Hepatic stellate cell (primary cell): Measurements from ENCODE around the gene KCNJ12.
"Not testable (repeated sequence)": the region's sequence is repeated elsewhere in the genome, so short reads cannot be mapped to it uniquely, and the experiment has no call there.

Source experiments
- DNase-seq: peaks from one replicate; pipeline ENCODE4 v3.0.0; 2011; ENCODE audit warnings: low spot score

KCNJ12 gene

DNA sequence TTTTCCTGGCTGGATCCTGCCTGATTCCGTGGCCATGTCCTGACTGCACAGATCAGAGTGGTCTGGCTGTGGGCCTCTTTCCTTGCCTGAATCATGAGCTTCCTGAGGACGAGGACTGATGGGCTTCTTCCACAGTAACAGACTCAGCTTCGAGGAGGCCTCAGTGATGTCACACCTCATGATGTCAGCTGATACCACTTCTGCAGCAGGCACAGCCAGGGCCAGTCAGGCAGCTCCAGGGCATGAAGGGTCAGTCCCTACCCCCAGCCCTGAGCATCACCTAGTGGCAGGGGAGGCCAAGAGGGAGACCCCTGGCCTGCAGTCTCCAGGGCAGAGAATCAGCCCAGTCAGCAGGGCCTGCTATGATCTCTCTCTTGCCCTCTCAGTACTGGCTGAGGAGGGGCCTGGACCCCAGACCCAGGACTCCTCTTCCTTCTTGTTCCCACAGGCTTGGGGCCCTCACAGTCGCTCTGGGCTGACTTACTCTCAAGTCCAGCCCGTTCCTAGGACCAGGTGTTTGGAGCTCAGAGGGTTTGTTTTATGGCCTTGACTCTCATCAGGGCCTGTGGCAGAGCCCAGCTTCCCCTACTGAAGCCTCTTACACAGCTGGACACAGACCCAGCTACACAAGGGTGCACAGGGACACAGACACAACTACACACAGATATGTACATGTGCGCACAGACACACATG is 26.7 kb upstream of the KCNJ12 start:
- not testable (repeated sequence) for DNase-seq

GRCh38 chr17:21350495-21350894 is 25.7 kb upstream of the KCNJ12 start:
- DNase-seq: not testable (repeated sequence)

GRCh38 chr17:21351366-21352065 is 24.6 kb upstream of the KCNJ12 start:
- no peak for DNase-seq

DNA sequence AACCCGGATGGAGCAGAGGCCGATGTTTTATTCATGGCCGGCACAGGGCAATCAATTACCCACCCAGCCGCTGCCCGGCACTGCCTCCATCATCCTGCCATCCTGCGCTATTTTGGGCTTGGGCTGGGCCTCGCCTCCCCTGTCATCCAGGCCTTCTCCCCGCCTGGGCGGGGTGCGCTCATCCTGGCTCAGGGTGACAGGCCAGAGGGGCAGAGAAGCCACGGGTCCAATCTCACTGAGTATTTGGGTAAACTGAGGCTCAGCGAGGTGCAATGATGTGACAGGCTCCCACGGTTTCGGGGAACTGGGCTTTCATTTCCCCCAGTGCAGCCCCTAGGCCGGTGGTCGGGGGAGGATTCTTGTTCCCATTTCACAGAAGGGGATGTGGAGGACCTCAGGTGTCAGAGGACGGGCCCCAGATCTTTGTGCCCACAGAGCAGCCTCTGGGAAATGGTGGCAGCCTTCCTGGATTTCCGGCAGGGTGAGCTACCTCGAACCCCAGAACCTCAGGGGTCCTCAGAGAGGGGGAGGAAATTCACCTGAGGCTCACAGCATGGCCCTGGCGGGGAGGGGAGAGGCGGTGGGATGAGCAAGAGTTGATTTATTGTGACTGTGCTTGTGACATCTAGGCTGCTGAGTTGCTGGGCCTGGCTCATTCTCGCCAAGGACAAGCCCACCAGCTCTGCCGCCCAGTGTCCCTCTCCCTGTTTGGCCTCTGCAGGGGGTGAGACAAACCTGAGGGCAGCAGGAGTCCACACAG is 23.8 kb upstream of the KCNJ12 start:
- no peak for DNase-seq

GRCh38 chr17:21352981-21353265 is 23.2 kb upstream of the KCNJ12 start:
- no peak for DNase-seq

DNA sequence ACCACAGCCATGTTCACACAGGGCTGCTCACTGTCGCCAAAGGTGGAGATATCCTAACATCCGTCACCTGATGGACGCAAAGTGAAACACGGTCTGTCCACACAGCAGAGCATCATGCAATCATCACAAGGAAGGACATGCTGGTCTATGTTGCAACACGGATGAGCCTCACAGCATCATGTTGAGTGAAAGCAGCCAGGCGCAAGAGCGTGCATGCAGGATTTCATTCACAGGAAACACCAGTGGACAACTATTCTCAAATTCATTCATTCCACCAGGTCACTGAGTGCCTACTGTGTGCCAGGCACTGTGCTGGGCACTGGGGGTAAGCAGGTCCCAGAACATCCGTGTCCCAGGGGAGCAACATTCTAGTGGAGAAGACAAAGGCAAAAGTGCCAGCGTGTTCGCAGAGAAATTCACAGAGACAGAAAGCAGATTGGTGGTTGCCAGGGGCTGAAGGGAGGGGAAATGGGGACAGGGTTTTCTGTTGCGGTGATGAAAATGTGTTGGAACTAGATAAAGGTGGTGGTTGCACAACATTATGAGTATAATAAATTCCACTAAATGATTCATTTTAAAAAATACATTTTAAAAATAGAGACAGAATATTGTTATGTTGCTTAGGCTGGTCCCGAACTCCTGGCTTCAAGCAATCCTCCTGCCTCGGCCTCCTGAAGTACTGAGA is 22.7 kb upstream of the KCNJ12 start:
- no peak for DNase-seq

DNA sequence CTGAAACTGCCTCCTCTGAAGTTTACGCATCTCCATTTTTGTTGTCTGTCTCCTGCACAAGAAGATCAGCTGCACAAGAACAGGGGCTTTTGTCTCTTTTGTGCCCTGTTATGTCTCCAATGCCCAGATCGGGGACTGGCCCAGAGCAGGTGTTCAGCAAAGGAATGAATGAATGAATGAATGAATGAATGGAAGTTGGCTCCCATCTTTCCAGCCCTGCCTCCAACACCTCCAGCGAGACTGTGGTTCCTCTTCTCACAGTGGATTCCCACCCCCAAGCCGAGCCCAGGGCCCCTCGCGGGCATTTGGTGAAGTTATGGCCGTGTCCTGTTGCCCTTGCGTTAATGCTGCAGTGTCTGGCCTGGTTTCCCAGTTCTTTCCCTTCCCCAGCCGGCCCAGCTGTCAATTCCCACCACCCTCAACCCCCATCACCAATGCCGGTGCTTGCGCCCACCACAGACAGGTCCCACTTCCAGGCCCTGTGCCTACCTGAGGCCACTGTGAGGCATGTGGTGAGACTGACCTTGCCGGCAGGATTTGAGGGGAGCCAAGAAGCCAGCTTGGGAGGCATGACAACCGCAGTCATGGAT is 21.3 kb upstream of the KCNJ12 start:
- no peak for DNase-seq

- DNase-seq: no peak
These were observed 20.6 kb upstream of the KCNJ12 start for GRCh38 chr17:21355586-21355985.

DNA sequence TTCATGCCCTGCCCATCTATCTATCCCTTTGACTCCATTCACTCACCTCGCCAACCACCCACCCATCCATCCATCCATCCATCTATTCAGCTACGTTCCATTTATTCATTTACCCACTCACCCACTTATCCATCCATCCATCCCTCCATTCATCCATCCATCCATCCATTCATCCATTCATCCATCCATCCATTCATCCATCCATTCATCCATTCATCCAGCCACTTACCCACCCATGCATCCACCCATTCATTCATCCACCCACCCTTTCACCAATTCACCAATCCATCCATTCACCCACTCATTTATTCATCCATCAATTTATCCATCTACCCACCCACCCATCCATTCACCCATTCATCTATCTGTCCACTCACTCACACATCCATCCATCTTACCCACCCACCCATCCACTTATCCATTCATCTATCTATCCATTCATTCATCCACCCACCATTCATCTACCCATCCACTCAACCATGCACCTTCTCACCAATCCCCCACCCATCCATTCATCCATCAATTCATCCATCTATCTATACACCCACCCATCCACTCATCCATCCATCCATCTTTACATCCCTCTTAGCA is 19.5 kb upstream of the KCNJ12 start:
- no peak for DNase-seq

- DNase-seq: no peak
These were observed 18.9 kb upstream of the KCNJ12 start for GRCh38 chr17:21357281-21357680.

GRCh38 chr17:21357696-21358656 is 18.2 kb upstream of the KCNJ12 start:
- no peak for DNase-seq

DNA sequence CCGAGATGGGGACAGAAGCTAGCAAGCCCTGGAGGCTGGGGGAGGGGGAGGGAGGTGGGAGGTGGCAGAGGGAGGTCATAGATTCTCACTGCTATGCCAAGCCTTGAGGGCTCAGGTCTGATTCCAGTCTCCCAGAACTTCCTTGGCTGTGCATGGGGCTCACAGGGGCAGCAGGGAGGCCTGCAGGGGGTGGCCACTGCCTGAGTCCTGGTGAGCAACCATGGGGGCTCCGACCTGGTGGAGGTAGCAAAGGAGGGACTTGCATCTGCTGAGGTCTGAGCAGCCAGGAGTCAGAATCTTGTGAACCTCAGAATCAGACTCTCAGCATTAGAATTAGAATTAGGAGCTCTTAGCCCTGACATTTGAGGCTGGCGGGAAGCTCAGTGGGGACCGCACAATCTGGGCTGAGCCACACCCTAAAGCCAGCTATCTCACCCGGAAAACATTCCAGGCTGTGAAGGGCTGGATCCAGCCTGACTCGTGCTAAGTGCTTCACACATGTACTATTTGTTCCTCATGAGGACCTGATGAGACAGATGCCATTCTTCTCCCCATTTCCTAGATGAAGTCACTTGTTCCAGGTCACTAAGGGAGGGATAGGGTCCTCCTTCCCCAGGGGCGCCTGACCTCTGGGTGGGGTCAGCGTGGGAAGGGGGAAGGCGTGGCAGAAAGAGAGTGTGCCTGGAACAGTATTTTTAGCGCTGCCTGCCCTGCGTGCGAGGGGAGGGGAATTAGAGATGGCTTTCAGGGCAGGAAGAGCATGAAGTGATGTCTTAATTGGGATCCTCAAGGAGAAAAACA is 17.3 kb upstream of the KCNJ12 start:
- no peak for DNase-seq

- DNase-seq: no peak
These were observed 16.7 kb upstream of the KCNJ12 start for GRCh38 chr17:21359483-21359840.

GRCh38 chr17:21360048-21360447 is 16.1 kb upstream of the KCNJ12 start:
- no peak for DNase-seq

GRCh38 chr17:21361020-21361809 is 14.9 kb upstream of the KCNJ12 start:
- DNase-seq: no peak

DNA sequence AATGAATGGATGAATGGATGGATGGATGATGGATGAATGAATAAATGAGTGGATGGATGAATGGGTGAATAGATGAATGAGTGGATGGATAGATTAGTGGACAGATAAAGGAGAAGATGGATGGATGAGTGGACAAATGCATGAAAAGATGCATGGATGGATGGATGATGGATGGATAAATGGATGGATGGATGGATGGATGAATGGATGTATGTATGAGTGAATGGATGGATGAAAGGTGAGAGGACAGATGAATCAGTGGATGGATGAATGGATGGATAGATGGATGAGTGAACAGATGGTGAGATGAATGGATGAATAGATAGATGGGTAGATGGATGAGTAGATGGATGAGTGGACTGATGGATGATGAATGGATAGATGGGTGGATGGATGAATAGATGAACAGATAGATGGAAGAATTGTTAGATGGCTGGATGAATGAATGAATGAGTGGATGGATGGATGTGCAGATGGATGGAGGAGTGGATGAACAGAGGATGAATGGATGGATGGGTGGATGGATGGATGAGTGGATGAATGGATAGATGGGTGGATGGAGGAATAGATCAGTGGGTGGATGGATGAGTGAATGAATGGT is 13.7 kb upstream of the KCNJ12 start:
- no peak for DNase-seq

DNA sequence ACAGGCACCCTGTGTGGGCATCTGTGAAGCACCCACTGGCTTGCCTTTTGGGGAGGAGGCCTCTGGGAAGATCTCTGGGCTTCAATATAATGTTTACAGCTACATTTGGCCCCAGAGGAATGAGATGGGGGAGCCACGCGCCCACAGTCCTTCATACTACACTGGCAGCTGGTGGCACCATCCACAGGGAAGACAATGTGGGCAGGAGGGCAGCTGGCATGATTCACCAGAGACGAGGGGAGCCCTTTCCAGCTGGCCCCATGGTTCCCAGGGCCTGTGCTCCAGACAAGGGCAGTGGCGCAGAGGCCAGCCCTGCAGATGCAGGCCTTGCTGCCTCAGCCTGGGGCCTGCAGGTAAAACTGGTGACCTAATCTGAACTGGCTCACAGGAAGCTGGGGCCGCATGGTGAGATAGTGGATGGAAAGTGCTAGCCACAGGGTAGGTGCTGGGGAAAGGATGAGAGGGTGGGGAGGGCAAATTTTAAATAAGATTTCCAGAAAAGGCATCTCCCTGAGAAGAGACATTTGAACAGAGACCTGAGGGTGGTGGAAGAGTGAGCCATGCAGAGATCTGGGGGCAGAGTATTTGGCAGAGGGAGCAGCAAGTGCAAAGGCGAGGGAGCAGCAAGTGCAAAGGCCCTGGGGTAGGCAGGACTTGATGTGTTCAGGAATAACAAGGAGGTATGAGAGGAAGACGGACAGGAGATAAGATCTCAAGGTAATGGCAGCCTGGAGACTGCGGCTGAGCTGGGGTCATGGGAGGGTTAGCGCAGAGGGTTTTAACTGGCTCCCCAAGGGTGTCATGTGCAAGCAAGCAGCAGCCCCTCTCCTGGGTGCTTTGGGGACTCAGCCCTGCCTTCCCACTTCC is 12.1 kb upstream of the KCNJ12 start:
- no peak for DNase-seq

DNA sequence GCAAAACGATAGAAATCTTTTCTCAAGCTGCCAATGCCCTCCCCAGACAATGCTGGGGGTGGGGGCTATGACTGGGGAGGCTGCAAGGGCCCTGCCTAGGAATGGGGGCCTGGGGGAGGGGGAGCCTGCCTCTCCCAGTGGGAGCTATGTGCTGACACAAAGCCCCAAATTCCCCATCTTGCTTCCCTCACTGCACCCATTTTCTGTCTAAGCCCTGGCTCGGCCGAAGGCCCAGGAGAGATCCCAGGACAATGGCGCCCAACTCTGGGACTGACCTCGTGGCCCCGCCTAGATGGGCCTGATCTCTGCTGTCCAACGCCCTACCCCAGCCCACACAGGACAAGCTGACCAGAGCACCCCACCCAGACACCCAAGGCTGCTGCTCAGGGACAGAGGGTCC is 11.1 kb upstream of the KCNJ12 start:
- no peak for DNase-seq
